Chondrocyte (in vitro differentiated cells): ENCODE measurements around the gene RBMS1. TPM values are rescaled to one million over a fixed set of nuclear protein-coding genes. Genes with fewer than 3 reads are reported as not detected.
A peak's percentile ranks its signal among the peaks of the same experiment; 100 is the strongest.

ENCODE experiments used
- DNase-seq: peaks from one replicate; pipeline ENCODE4 v3.0.0; 2021; ENCODE audit warnings: mixed read lengths, low spot score
- H3K27ac Mint-ChIP-seq: one replicate; pipeline ENCODE4 v1.8.0; 2021; ENCODE audit warnings: mild to moderate bottlenecking, moderate library complexity, mixed read lengths; ENCODE audit not compliant: unreplicated experiment
- H3K27me3 Mint-ChIP-seq: 2 replicates; pipeline ENCODE4 v1.8.0; 2021; ENCODE audit warnings: low read depth, mixed read lengths
- H3K36me3 Mint-ChIP-seq: 2 replicates; pipeline ENCODE4 v1.8.0; 2021; ENCODE audit warnings: low read depth, mixed read lengths
- H3K4me1 Mint-ChIP-seq: 2 replicates; pipeline ENCODE4 v1.8.0; 2021; ENCODE audit warnings: low read depth, mild to moderate bottlenecking, mixed read lengths
- H3K4me3 Mint-ChIP-seq: one replicate; pipeline ENCODE4 v1.8.0; 2021; ENCODE audit warnings: mild to moderate bottlenecking, moderate library complexity, mixed read lengths; ENCODE audit not compliant: unreplicated experiment
- H3K9me3 Mint-ChIP-seq: 2 replicates; pipeline ENCODE4 v1.8.0; 2021; ENCODE audit warnings: low read depth, mixed read lengths
- CTCF ChIP-seq: fragments of 200-600 bp; sonication (generic); IDR thresholded peaks from 2 replicates; pipeline ENCODE4 v1.5.0; 2021; ENCODE audit warnings: antibody characterized with exemption, mild to moderate bottlenecking, moderate library complexity
- total RNA-seq: library from RNA; stranded (reverse); gene quantifications from 3 replicates; pipeline ENCODE4 v1.2.1, GENCODE V29; 2021

RBMS1 gene
- total RNA-seq, 1 donor from 2014 or later: 133 TPM

- Mint-ChIP-seq H3K4me1 (peaks cover 23% of the 10 kb centered on the region), H3K27ac (peak overlapping the region; percentile 62), H3K27me3 (no peaks in the 10 kb centered on the region), H3K36me3 (no peaks in the 10 kb centered on the region), H3K9me3 (no peaks in the 10 kb centered on the region), H3K4me3 (no peak overlapping the region)
- no peak for DNase-seq
- no peak for TF ChIP-seq CTCF
Observed at GRCh38 chr2:160516547-160517365, 23.1 kb upstream of the RBMS1 start.

GRCh38 chr2:160515120-160515519 is 21.5 kb upstream of the RBMS1 start:
- H3K36me3 Mint-ChIP-seq: no peaks in the 10 kb centered on the region
- DNase-seq: no peak
- no peaks in the 10 kb centered on the region for H3K27me3 Mint-ChIP-seq

DNA sequence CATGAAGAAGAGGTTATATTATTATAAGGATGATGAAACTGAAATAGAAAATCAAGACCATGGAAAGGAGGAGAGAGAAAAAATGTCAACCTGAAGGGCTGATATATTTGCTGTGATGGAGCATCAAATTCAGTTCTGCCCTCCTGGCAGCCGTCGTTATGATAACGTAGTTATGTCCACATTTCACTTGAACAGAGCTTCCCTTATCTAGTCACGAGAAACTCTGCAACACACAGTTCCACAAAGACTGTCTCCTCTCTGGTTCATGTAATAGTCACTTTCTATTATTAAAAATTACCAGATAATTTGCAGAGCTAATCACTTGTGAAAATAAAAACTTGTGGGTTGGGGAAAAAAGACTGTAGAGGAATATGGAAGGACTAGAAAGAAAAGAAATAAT is 19.5 kb upstream of the RBMS1 start:
- no peak overlapping the region for H3K4me3 Mint-ChIP-seq
- H3K9me3 Mint-ChIP-seq: no peaks in the 10 kb centered on the region
- no peak overlapping the region for H3K27ac Mint-ChIP-seq
- no peaks in the 10 kb centered on the region for H3K27me3 Mint-ChIP-seq
- no peaks in the 10 kb centered on the region for H3K36me3 Mint-ChIP-seq
- H3K4me1 Mint-ChIP-seq: peaks cover 25% of the 10 kb centered on the region
- DNase-seq: no peak
- TF ChIP-seq CTCF: no peak

More at GRCh38 chr2:160515120-160515519, 21.5 kb upstream of the RBMS1 start:
- Mint-ChIP-seq H3K27ac (no peak overlapping the region), H3K4me3 (no peak overlapping the region), H3K4me1 (peaks cover 29% of the 10 kb centered on the region), H3K9me3 (no peaks in the 10 kb centered on the region)
- no peak for TF ChIP-seq CTCF

- Mint-ChIP-seq H3K36me3 (no peaks in the 10 kb centered on the region), H3K4me1 (peaks cover 21% of the 10 kb centered on the region), H3K27me3 (no peaks in the 10 kb centered on the region), H3K4me3 (no peak overlapping the region), H3K9me3 (no peaks in the 10 kb centered on the region), H3K27ac (no peak overlapping the region)
- no peak for DNase-seq
- TF ChIP-seq CTCF: no peak
Observed at GRCh38 chr2:160512491-160512890, 18.9 kb upstream of the RBMS1 start.

GRCh38 chr2:160510617-160511016 is 17.0 kb upstream of the RBMS1 start:
- H3K4me3 Mint-ChIP-seq: no peak overlapping the region
- no peaks in the 10 kb centered on the region for H3K36me3 Mint-ChIP-seq
- H3K27ac Mint-ChIP-seq: no peak overlapping the region
- no peak for TF ChIP-seq CTCF
- H3K4me1 Mint-ChIP-seq: peaks cover 9% of the 10 kb centered on the region
- H3K27me3 Mint-ChIP-seq: no peaks in the 10 kb centered on the region
- DNase-seq: no peak
- H3K9me3 Mint-ChIP-seq: no peaks in the 10 kb centered on the region
